DOHH2 (cell line): ENCODE results near the gene TSHZ1.

Experiments used
- H3F3A ChIP-seq: fragments of 200-600 bp; sonication (generic), shearing (Covaris generic); 2 replicates; pipeline ENCODE4 v1.6.0; 2016; ENCODE audit warnings: antibody characterized with exemption, mild to moderate bottlenecking; ENCODE audit not compliant: control insufficient read depth, insufficient read depth
- H3K27ac ChIP-seq: fragments of 200-600 bp; sonication (generic); 2 replicates; pipeline ENCODE4 v1.5.1; 2014; ENCODE audit warnings: low read depth, mild to moderate bottlenecking, low read length, moderate library complexity
- H3K27me3 ChIP-seq: fragments of 200-600 bp; sonication (generic); 2 replicates; pipeline ENCODE4 v1.6.1; 2014; ENCODE audit warnings: mild to moderate bottlenecking, low read length, mixed read lengths; ENCODE audit not compliant: control insufficient read depth
- H3K36me3 ChIP-seq: fragments of 200-600 bp; sonication (generic); 2 replicates; pipeline ENCODE4 v1.6.1; 2014; ENCODE audit warnings: mild to moderate bottlenecking, low read length, moderate library complexity, mixed read lengths; ENCODE audit not compliant: control insufficient read depth
- H3K4me1 ChIP-seq: fragments of 200-600 bp; sonication (generic); 2 replicates; pipeline ENCODE4 v1.6.1; 2014; ENCODE audit warnings: mild to moderate bottlenecking, low read length, mixed read lengths; ENCODE audit not compliant: control insufficient read depth
- H3K4me2 ChIP-seq: fragments of 200-600 bp; sonication (generic); 2 replicates; pipeline ENCODE4 v1.6.0; 2014; ENCODE audit warnings: mild to moderate bottlenecking, low read length, moderate library complexity
- H3K4me3 ChIP-seq: fragments of 200-600 bp; sonication (generic); 2 replicates; pipeline ENCODE4 v1.5.1; 2014; ENCODE audit warnings: mild to moderate bottlenecking, low read length, mixed read lengths
- H3K79me2 ChIP-seq: fragments of 200-600 bp; sonication (generic); 2 replicates; pipeline ENCODE4 v1.6.1; 2014; ENCODE audit warnings: mild to moderate bottlenecking, low read length, mixed read lengths; ENCODE audit not compliant: control insufficient read depth
- H3K9me2 ChIP-seq: fragments of 200-600 bp; sonication (generic); replicated peaks from 2 replicates; pipeline ENCODE4 v1.6.1; 2014; ENCODE audit warnings: mild to moderate bottlenecking, low read length, mixed read lengths; ENCODE audit not compliant: control insufficient read depth
- H3K9me3 ChIP-seq: fragments of 200-600 bp; sonication (generic); 2 replicates; pipeline ENCODE4 v1.6.1; 2014; ENCODE audit warnings: antibody characterized with exemption, low read length, mixed read lengths; ENCODE audit not compliant: control insufficient read depth, insufficient read depth
- H4K20me1 ChIP-seq: fragments of 200-600 bp; sonication (generic); 2 replicates; pipeline ENCODE4 v1.6.0; 2014; ENCODE audit warnings: low read depth, mild to moderate bottlenecking, antibody characterized with exemption, low read length, moderate library complexity; ENCODE audit not compliant: control insufficient read depth, insufficient read depth
- EZH2phosphoT487 ChIP-seq: fragments of 200-600 bp; sonication (generic); IDR thresholded peaks from 2 replicates; pipeline ENCODE4 v1.6.1; 2017; ENCODE audit warnings: borderline replicate concordance, mild to moderate bottlenecking, antibody characterized with exemption, low read length, moderate library complexity, mixed read lengths
- TF ChIP-seq, protein P1 (sequence below): fragments of 200-600 bp; sonication (generic); IDR thresholded peaks from one replicate; pipeline ENCODE4 v1.5.1; 2014; ENCODE audit warnings: antibody characterized with exemption, mild to moderate bottlenecking, low read depth, low read length; ENCODE audit not compliant: poor library complexity, severe bottlenecking

TSHZ1 gene

DNA sequence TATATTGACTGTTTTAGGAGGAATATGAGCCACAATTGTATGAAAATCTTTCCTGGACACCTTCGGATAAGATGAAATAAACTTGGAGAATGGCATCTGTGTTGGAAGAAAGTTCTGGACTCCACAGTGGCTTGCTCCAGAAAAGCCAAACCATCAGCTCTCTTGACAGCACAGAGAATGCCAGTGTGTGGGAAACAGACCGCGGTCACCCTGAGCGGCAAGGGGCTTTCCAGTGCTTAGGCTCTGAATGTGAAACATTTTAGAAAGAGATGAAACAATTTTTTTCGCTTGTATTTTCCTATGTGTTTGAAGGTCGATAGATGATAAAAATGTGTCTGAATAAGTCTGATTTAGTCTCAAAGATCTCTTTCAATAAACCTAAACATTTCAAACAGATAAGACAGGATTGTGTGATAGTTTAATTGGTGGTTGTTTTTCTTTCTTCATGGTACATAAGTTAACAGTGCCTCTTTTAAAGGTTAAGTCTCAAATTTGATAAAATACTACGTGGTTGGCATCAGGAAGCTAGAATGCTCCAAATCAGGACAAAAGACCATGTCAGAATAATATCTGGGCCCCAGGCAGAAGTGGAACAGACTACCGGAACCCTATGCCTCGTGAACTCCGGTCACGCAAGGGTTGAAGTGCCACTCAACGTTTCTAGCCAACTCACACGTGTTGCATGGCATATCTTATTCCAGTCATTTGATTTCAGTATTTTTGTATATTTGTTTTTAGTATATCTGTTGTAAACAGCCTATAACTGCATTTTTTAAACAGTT, 30.6 kb upstream of the TSHZ1 start:
- Histone ChIP-seq H3K27ac (no peak overlapping the region), H3K27me3 (peaks cover 3% of the 10 kb centered on the region; the same call in 1 of the 2 replicates), H3K36me3 (no peaks in the 10 kb centered on the region), H3F3A (no peaks in the 10 kb centered on the region), H3K79me2 (no peaks in the 10 kb centered on the region), H3K4me1 (peaks cover 3% of the 10 kb centered on the region; the same call in 1 of the 2 replicates), H4K20me1 (no peaks in the 10 kb centered on the region), H3K9me2 (no peaks in the 10 kb centered on the region), H3K4me3 (no peak overlapping the region), H3K4me2 (no peak overlapping the region), H3K9me3 (no peaks in the 10 kb centered on the region)
- no peak for TF ChIP-seq EZH2phosphoT487
- TF ChIP-seq, protein P1, sequence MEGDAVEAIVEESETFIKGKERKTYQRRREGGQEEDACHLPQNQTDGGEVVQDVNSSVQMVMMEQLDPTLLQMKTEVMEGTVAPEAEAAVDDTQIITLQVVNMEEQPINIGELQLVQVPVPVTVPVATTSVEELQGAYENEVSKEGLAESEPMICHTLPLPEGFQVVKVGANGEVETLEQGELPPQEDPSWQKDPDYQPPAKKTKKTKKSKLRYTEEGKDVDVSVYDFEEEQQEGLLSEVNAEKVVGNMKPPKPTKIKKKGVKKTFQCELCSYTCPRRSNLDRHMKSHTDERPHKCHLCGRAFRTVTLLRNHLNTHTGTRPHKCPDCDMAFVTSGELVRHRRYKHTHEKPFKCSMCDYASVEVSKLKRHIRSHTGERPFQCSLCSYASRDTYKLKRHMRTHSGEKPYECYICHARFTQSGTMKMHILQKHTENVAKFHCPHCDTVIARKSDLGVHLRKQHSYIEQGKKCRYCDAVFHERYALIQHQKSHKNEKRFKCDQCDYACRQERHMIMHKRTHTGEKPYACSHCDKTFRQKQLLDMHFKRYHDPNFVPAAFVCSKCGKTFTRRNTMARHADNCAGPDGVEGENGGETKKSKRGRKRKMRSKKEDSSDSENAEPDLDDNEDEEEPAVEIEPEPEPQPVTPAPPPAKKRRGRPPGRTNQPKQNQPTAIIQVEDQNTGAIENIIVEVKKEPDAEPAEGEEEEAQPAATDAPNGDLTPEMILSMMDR: no peak

DNA sequence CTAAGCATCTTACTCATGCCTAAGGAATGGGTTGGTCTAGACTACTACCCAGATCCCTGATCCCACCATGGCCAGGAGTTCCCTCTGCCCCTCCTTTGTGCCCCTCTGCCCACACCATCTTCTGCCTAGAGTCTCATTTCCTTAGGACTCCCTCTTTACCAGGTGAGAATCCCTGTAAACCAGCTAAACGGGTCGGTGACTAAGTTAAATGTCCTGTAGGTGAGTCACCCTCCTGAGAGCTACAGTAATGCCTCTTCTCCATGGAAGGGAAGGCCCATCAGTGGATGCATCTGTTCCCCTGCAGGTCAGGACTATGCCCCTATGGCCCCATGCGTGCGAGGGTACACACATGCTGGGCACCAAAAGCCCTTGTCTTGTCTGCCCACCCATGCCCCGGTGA, 27.1 kb upstream of the TSHZ1 start:
- peaks cover 3% of the 10 kb centered on the region; the same call in 1 of the 2 replicates for H3K27me3 ChIP-seq
- H3K79me2 ChIP-seq: no peaks in the 10 kb centered on the region
- H3K9me3 ChIP-seq: no peaks in the 10 kb centered on the region
- H3K4me3 ChIP-seq: no peak overlapping the region
- no peak overlapping the region for H3K4me2 ChIP-seq
- H4K20me1 ChIP-seq: no peaks in the 10 kb centered on the region
- no peaks in the 10 kb centered on the region for H3F3A ChIP-seq
- no peaks in the 10 kb centered on the region for H3K9me2 ChIP-seq
- TF ChIP-seq EZH2phosphoT487: no peak
- TF ChIP-seq, protein P1: no peak
- H3K36me3 ChIP-seq: no peaks in the 10 kb centered on the region
- H3K4me1 ChIP-seq: no peaks in the 10 kb centered on the region
- no peak overlapping the region for H3K27ac ChIP-seq

- TF ChIP-seq, protein P1: no peak
- TF ChIP-seq EZH2phosphoT487: no peak
- H3K4me2 ChIP-seq: no peak overlapping the region
- no peaks in the 10 kb centered on the region for H3K79me2 ChIP-seq
- no peaks in the 10 kb centered on the region for H4K20me1 ChIP-seq
- H3K9me2 ChIP-seq: no peaks in the 10 kb centered on the region
- H3F3A ChIP-seq: no peaks in the 10 kb centered on the region
- H3K36me3 ChIP-seq: no peaks in the 10 kb centered on the region
- no peak overlapping the region for H3K4me3 ChIP-seq
- H3K9me3 ChIP-seq: no peaks in the 10 kb centered on the region
- H3K27ac ChIP-seq: no peak overlapping the region
- H3K27me3 ChIP-seq: peaks cover 3% of the 10 kb centered on the region; the same call in 1 of the 2 replicates
- H3K4me1 ChIP-seq: no peaks in the 10 kb centered on the region
Observed at GRCh38 chr18:75183973-75184493, 26.6 kb upstream of the TSHZ1 start.
